Measurements from ENCODE around the gene ADCY1.

ADCY1 gene

GRCh38 chr7:45626441-45627430 lies 52.6 kb downstream of the ADCY1 start:
- DNase-seq = no peak

GRCh38 chr7:45627691-45628456 lies 53.7 kb downstream of the ADCY1 start:
- DNase-seq = no peak

- no peak for DNase-seq
Measured at GRCh38 chr7:45631569-45631968, 57.4 kb downstream of the ADCY1 start.

- DNase-seq = no peak
Measured at GRCh38 chr7:45636733-45637132, 62.6 kb downstream of the ADCY1 start.

GRCh38 chr7:45638916-45639315 lies 64.7 kb downstream of the ADCY1 start:
- no peak for DNase-seq

- DNase-seq = no peak
Measured at GRCh38 chr7:45642044-45642443, 67.9 kb downstream of the ADCY1 start.

GRCh38 chr7:45643630-45644029 lies 69.5 kb downstream of the ADCY1 start:
- no peak for DNase-seq

GRCh38 chr7:45644237-45644636 lies 70.1 kb downstream of the ADCY1 start:
- DNase-seq = no peak

GRCh38 chr7:45645141-45645969 lies 71.2 kb downstream of the ADCY1 start:
- DNase-seq = no peak

- DNase-seq = no peak
Measured at GRCh38 chr7:45646207-45646821, 72.1 kb downstream of the ADCY1 start.

- no peak for DNase-seq
Measured at GRCh38 chr7:45646996-45647825, 73.0 kb downstream of the ADCY1 start.

GRCh38 chr7:45647967-45648670 lies 74.0 kb downstream of the ADCY1 start:
- DNase-seq = no peak

- DNase-seq = no peak
Measured at GRCh38 chr7:45648671-45648995, 74.5 kb downstream of the ADCY1 start.

- DNase-seq = no peak
Measured at GRCh38 chr7:45649560-45650346, 75.6 kb downstream of the ADCY1 start.

GRCh38 chr7:45650404-45651394 lies 76.5 kb downstream of the ADCY1 start:
- no peak for DNase-seq

- no peak for DNase-seq
Measured at GRCh38 chr7:45651540-45651939, 77.4 kb downstream of the ADCY1 start.

- DNase-seq = no peak
Measured at GRCh38 chr7:45652630-45653029, 78.5 kb downstream of the ADCY1 start.

- no peak for DNase-seq
Measured at GRCh38 chr7:45653209-45653907, 79.2 kb downstream of the ADCY1 start.

Data from cerebellar nuclear complex (tissue), 1 donor.